HEK293T (cell line): ENCODE data around the gene ZNF70.

Experiments used
- CTCF ChIA-PET: fragments of 350-600 bp; formaldehyde crosslinking; extraction: SDS; loops from one replicate; lab custom pipeline; 2021; ENCODE audit warnings: antibody characterized with exemption, inconsistent platforms; lab: Yijun Ruan, JAX
- POLR2A ChIA-PET: fragments of 350-600 bp; formaldehyde crosslinking; extraction: SDS; loops from one replicate; lab custom pipeline; 2020; ENCODE audit warnings: antibody characterized with exemption, inconsistent platforms; lab: Yijun Ruan, JAX
- DNase-seq: peaks from one replicate; pipeline ENCODE4 v3.0.0; 2012; ENCODE audit warnings: mixed read lengths; ENCODE audit errors: extremely low spot score
- ARNT ChIP-seq: fragments of 450-650 bp; IDR thresholded peaks from 2 replicates; pipeline ENCODE4 v1.6.1; 2017; ENCODE audit warnings: mild to moderate bottlenecking
- BHLHE40 ChIP-seq: fragments of 450-650 bp; IDR thresholded peaks from 2 replicates; pipeline ENCODE4 v1.6.1; 2016; ENCODE audit warnings: mild to moderate bottlenecking, moderate library complexity, borderline replicate concordance
- CTBP1 ChIP-seq: fragments of 450-650 bp; IDR thresholded peaks from 2 replicates; pipeline ENCODE4 v1.6.1; 2016; ENCODE audit warnings: borderline replicate concordance
- ELF4 ChIP-seq: fragments of 450-650 bp; IDR thresholded peaks from 2 replicates; pipeline ENCODE4 v1.6.1; 2017; ENCODE audit warnings: antibody characterized with exemption
- FOXA1 ChIP-seq: fragments of 450-650 bp; IDR thresholded peaks from 2 replicates; pipeline ENCODE4 v1.6.1; 2016; ENCODE audit warnings: mild to moderate bottlenecking
- FOXK2 ChIP-seq: fragments of 450-650 bp; IDR thresholded peaks from 2 replicates; pipeline ENCODE4 v1.6.1; 2016; ENCODE audit warnings: mild to moderate bottlenecking
- FOXM1 ChIP-seq: fragments of 450-650 bp; IDR thresholded peaks from 2 replicates; pipeline ENCODE4 v1.6.1; 2017; ENCODE audit warnings: mild to moderate bottlenecking, borderline replicate concordance
- HDGF ChIP-seq: fragments of 450-650 bp; IDR thresholded peaks from 2 replicates; pipeline ENCODE4 v1.6.1; 2017; ENCODE audit warnings: antibody characterized with exemption, borderline replicate concordance
- L3MBTL2 ChIP-seq: fragments of 450-650 bp; conservative IDR thresholded peaks from 2 replicates; pipeline ENCODE4 v1.6.1; 2016; ENCODE audit warnings: mild to moderate bottlenecking
- LEF1 ChIP-seq: fragments of 450-650 bp; IDR thresholded peaks from 2 replicates; pipeline ENCODE4 v1.6.1; 2017; ENCODE audit warnings: mild to moderate bottlenecking, borderline replicate concordance
- NFRKB ChIP-seq: fragments of 450-650 bp; IDR thresholded peaks from 2 replicates; pipeline ENCODE4 v1.6.1; 2016; ENCODE audit warnings: mild to moderate bottlenecking, moderate library complexity
- PKNOX1 ChIP-seq: fragments of 450-650 bp; IDR thresholded peaks from 2 replicates; pipeline ENCODE4 v1.6.1; 2016
- SP1 ChIP-seq: fragments of 450-650 bp; IDR thresholded peaks from 2 replicates; pipeline ENCODE4 v1.6.1; 2017
- SUZ12 ChIP-seq: fragments of 450-650 bp; IDR thresholded peaks from 2 replicates; pipeline ENCODE4 v1.6.1; 2016; ENCODE audit warnings: mild to moderate bottlenecking
- TARDBP ChIP-seq: fragments of 450-650 bp; IDR thresholded peaks from 2 replicates; pipeline ENCODE4 v1.6.1; 2016
- ZNF384 ChIP-seq: fragments of 450-650 bp; IDR thresholded peaks from 2 replicates; pipeline ENCODE4 v1.6.1; 2016

The ZNF70 gene

GRCh38 chr22:23692598-23693291, 58.2 kb downstream of the ZNF70 start:
- CTCF ChIA-PET, result interaction anchor here (0.7 kb wide), 1 partner anchor 10 kb away, joined by 3 read pairs; no protein-coding TSS in a partner anchor

GRCh38 chr22:23691748-23692423, 59.0 kb downstream of the ZNF70 start:
- DNase-seq, result no peak
- ChIA-PET CTCF (no interaction called here), POLR2A (no interaction called here)
- TF ChIP-seq PKNOX1 (no peak), FOXA1 (no peak), NFRKB (no peak), LEF1 (no peak), FOXM1 (no peak), FOXK2 (no peak), CTBP1 (no peak), ZNF384 (no peak), SUZ12 (no peak), ARNT (no peak), TARDBP (no peak)

More at GRCh38 chr22:23692598-23693291, 58.2 kb downstream of the ZNF70 start:
- no peak for DNase-seq
- POLR2A ChIA-PET, result no interaction called here
- TF ChIP-seq NFRKB (no peak), TARDBP (no peak), LEF1 (no peak), ELF4 (no peak), FOXK2 (no peak), CTBP1 (no peak), PKNOX1 (no peak), L3MBTL2 (no peak), FOXA1 (no peak), SP1 (no peak)

GRCh38 chr22:23690713-23691112, 60.2 kb downstream of the ZNF70 start, which contains the start of gene RGL4:
TSS of gene RGL4 (plus strand) at chr22:23691013. CDS start at chr22:23692031, 1,018 bp downstream.
- TF ChIP-seq NFRKB (no peak), FOXA1 (no peak), ARNT (no peak), SUZ12 (no peak), ZNF384 (no peak), CTBP1 (no peak), LEF1 (no peak), ELF4 (no peak), BHLHE40 (no peak), L3MBTL2 (no peak), FOXK2 (no peak), TARDBP (no peak)
- POLR2A ChIA-PET, result no interaction called here
- CTCF ChIA-PET, result no interaction called here
- DNase-seq, result no peak

- ChIA-PET POLR2A (no interaction called here), CTCF (no interaction called here)
- DNase-seq, result no peak
- TF ChIP-seq FOXK2 (no peak), HDGF (no peak), SUZ12 (no peak), PKNOX1 (no peak), ZNF384 (no peak), BHLHE40 (no peak), LEF1 (no peak), L3MBTL2 (no peak)
Measured at GRCh38 chr22:23689414-23689813, 61.5 kb downstream of the ZNF70 start.
